ENCODE data around the gene EMSY.

EMSY gene

GRCh38 chr11:76455931-76456330 lies 11.1 kb downstream of the EMSY start:
- no peak for DNase-seq

GRCh38 chr11:76456571-76456970 lies 11.8 kb downstream of the EMSY start:
- DNase-seq: no peak

- peak; percentile 30 for DNase-seq
Observed at GRCh38 chr11:76459299-76459698, 14.5 kb downstream of the EMSY start.

DNA sequence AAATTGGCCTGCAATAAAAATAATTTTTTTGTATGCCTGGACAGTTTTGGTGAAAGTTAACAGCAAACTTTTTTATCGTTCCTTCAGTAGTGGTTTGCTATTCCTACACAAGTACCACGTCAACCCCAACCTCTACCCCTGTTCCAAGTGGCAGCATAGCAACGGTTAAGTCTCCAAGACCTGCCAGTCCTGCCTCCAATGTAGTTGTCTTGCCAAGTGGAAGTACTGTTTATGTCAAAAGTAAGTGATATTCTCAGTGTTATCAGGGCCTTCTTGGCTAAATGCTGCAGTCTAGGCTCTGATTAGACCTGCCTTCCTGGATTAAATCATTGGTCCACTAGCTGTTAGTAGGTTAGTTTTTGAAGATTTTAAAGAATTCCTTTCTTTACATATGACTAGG lies 15.0 kb downstream of the EMSY start:
- DNase-seq: no peak

DNA sequence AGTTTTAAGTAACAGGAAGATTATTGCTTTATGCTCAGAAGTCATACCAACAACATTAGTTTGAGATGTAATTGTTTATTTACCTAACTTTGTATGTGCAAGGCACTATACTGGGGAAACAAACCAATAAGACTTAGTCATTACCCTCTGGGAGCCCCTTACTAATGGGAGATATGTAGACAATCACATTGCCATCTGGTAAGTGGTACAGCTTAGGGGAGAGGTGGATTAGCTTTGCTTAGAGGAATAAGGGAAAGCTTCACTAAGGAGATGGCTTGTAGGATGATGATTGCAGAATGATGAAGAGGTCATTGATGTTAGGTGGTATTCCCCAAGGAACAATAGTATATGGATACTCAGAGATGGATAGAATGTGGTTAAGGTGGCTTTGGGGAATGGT lies 17.5 kb downstream of the EMSY start:
- no peak for DNase-seq

DNA sequence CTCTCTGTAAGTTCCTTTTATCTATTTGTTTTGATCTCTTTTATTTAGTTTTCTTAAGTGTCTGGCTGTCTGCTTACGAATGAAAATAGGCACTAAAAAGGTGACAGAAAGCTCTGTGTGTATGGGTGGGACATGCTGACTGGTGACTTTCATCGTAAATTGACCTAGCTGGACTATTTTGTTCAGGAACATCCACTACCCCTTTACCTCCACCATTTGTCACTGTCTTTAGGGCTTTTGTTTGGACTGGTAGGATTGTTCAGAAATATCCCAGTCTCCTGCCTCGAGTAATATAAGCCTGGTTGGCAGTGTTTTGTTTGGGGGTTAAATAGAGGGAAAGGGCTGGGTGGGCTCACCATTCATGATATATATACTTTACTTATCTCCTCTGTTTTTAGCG lies 20.9 kb downstream of the EMSY start:
- DNase-seq: no peak

- no peak for DNase-seq
Observed at GRCh38 chr11:76466666-76467065, 21.8 kb downstream of the EMSY start.

- no peak for DNase-seq
Observed at GRCh38 chr11:76469141-76469540, 24.3 kb downstream of the EMSY start.

DNA sequence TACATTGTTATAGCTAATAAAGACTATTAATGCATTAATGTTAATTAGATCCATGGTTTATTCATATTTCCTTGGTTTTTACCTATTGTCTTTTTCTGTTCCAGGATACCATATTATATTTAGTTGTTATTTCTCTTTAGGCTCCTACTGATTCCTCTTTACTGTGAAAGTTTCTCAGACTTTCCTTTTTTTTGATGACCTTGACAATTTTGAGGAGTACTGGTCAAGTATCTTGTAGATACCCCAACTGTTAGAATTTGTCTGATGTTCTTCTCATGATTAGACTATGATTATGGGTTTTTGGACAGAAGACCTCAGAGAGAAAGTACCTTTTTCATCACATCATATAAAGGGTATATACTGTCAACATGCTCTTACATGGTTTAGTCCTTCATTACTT lies 26.6 kb downstream of the EMSY start:
- DNase-seq: no peak

GRCh38 chr11:76480241-76480640 lies 35.4 kb downstream of the EMSY start:
- no peak for DNase-seq

DNA sequence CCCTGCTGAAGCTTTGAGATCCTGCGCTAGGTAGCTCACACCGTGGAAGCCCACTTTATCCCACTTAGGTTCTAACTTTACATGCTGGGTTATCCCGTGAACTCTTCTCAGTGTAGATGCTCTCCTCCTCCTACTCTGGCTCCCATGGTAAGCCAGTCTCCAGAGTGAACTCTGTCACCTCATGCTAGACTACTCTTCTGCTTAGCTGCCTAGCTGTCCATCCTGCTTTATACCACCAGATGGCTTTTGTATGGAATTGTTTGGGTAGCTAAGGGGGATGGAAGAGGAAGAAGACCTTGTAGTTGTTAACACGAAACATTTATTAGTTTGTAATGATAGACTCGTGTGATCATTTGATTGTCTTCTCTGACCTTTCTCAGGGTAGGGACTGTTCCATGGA lies 46.8 kb downstream of the EMSY start:
- no peak for DNase-seq

DNA sequence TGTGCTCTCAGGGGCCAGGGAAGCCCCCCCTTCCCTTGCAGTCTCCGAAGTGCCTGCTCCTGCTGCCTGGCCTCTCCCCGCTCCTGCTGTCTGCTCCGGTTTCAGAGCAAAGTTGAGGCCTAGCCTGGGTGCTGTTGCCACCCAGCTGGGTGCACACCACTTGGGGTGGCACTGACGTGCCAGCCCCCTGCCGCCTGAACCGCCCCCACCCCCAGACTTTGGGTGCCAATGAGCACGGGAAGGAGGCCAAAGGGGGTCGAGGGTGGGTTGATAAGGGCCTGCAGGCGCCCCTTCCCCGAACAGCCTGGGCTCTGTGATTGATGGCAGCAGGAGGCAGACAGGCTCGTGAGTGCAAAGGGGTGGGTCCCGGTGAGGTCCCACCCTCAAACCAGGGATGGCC lies 48.2 kb downstream of the EMSY start:
- no peak for DNase-seq

GRCh38 chr11:76493626-76494539 lies 49.1 kb downstream of the EMSY start:
- no peak for DNase-seq

DNA sequence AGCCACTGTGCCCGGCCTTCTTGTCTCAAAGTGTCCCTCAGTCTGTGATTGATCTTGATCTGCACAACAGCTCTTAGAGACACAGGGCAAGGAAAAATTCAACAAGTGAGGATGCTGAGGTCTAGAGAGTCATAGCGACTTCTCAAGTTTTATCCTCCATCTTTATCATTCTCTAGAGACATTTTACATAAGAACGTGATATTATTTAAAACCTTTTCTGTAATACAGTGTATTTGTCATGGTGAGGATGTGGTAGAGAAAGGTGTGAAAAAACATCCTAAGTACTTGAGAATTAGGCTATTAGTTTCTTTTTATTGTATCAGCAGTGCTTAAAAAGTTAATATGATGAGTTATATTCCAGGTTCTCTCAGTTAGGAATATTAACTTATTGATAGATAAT lies 50.2 kb downstream of the EMSY start:
- no peak for DNase-seq

GRCh38 chr11:76496174-76496573 lies 51.4 kb downstream of the EMSY start:
- no peak for DNase-seq

GRCh38 chr11:76501526-76502202 lies 56.8 kb downstream of the EMSY start:
- DNase-seq: no peak

DNA sequence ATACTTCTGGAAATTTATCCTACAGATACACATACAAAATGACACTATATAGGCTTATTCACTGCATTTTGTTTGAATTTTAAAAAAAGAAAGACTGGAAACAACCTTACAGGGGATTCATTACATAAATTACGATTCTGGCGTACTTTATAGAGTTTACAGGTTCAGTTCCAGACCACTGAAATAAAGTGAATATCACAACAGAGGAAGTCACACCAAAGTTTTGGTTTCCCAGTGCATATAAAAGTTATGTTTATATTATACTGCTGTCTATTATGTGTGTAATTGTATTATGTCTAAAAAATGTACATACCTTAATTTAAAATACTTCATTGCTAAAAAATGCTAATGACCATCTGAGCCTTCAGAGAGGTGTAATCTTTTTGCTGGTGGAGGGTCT lies 62.0 kb downstream of the EMSY start:
- no peak for DNase-seq

DNA sequence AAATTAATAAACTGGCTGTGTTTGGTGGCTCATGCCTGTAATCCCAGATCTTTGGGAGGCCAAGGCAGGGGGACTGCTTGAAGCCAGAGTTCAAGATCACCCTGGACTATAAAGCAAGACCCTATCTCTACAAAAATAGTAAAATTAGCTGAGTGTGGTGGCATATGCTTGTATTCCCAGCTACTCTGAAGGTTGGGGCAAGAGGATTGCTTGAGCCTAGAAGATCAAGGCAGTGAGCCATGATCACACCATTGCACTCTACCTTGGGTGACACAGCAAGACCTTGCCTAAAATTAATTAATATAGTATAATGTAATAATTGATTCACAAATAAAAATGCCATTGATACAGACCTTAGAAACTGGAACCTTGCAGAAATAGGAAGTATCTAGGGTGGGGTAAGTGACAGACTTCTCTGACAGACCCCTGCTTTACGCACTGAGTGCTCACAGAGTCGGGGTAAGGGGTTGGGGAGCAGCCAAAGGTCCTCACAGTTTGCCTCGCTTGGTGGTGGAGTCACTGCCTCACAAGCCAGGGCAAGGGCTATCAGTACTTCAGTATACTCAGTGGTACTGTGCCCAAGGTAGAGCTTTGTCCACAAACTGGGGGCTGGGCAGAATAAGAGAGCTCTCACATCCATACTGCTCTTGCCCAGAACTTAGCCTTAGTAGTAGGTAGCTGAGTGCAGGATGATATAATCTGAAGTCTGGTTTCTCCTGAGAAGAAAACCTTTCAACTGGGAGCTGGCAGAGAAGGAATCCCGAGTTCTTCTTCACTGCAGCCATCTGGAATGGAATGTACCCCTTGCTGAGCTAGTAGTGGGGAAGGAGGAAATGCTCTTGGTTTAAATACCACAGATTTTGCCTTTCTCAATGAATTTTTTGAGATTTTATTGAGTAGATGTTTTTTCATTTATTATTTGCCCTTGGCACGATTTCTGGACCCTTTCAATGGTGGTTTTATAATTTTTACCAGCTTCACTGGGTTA lies 65.5 kb downstream of the EMSY start:
- no peak for DNase-seq

DNA sequence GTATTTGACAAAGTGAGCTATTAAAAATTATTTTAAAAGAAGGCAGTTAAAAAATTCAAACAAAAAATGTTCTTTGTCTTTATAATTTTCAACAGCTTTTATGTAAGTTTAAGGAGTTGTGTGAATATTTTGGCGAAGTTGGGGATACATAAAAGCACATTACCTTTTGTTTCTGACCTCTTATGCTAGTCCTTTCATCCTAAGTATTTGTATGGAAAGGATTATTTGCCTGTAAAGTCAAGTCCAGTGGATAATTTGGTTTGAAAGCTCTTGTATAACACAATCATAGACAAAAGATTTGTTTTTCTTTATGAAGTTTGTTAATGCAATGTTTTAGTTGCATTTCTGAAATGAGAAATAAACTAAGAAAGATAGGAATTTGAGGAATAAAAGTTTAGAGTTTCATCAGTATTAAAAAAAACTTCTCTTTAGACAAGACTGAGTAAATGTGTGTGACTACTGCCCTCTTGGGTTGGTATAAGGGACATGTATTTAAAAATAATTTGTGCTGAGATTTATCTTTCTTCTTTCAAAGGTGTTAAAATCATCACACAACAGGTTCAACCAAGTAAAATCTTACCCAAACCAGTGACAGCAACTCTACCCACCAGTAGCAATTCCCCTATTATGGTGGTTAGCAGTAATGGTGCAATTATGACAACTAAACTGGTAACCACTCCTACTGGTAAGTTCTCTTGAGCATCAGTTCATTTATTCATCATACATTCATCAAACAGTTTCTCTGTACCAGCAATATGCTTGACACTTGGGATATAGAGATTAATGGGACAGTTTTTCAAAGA lies 68.2 kb downstream of the EMSY start:
- DNase-seq: no peak

GRCh38 chr11:76513654-76514034 lies 68.8 kb downstream of the EMSY start:
- no peak for DNase-seq

- no peak for DNase-seq
Observed at GRCh38 chr11:76515494-76515893, 70.7 kb downstream of the EMSY start.

DNA sequence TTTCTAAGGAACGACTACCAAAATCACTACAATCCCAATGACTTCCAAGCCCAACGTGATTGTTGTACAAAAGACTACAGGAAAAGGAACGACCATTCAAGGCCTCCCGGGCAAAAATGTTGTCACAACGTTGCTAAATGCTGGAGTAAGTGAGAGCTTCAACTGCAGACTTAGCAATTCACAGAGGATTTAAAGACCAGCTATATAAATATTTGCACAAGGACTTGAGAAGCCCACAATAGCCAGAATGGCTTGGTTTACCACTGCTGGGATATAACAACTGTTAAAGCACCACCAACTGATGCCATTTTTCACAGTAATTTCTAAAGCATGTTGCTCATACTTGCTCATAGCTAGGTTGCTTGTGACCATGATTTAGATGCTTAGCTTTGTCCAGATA lies 78.3 kb downstream of the EMSY start:
- DNase-seq: peak; percentile 74

Data from NCI-H510A treated with DMSO at 0.1 percent for 48 hours (cell line).